Stomach (tissue), 9 donors: Measurements from ENCODE around the gene ACTG1. TPM values are rescaled to one million over a fixed set of nuclear protein-coding genes. Genes with fewer than 3 reads are reported as not detected.

Source experiments
- DNase-seq, 2 donors: peaks; one replicate each; pipeline versions ENCODE4 v3.0.0 to v3.0.0-alpha.2; 2013 to 2019
- H3K27ac ChIP-seq, 5 donors: fragments of 200-600 bp in 4 of 5; sonication (generic) in 4 of 5; one replicate each; pipeline ENCODE4 v1.5.1; 2013 to 2019; ENCODE audit warnings: mild to moderate bottlenecking in 1 of 5, moderate library complexity in 1 of 5
- H3K27me3 ChIP-seq, 3 donors: fragments of 200-600 bp; sonication (generic); one replicate each; pipeline ENCODE4 v1.5.1; 2017 to 2019; ENCODE audit warnings: mixed run types in 1 of 3
- H3K36me3 ChIP-seq, 4 donors: fragments of 200-600 bp; sonication (generic); 1 replicate in 3 of 4; 2 replicates in 1 of 4; pipeline ENCODE4 v1.5.1; 2016 to 2019
- H3K4me1 ChIP-seq, 4 donors: fragments of 200-600 bp; sonication (generic); one replicate each; pipeline ENCODE4 v1.5.1; 2016 to 2019
- H3K4me3 ChIP-seq, 4 donors: fragments of 200-600 bp; sonication (generic) in 3 of 4; one replicate each; pipeline ENCODE4 v1.5.1; 2016 to 2019; ENCODE audit warnings: mild to moderate bottlenecking in 1 of 4
- H3K9me3 ChIP-seq, 4 donors: fragments of 200-600 bp; sonication (generic); one replicate each; pipeline ENCODE4 v1.5.1; 2016 to 2019
- EP300 ChIP-seq: sonication (generic); formaldehyde crosslinking; IDR thresholded peaks from one replicate; pipeline ENCODE4 v1.6.1; 2017; ENCODE audit warnings: antibody characterized with exemption
- POLR2A ChIP-seq, 4 donors: fragments of 450-650 bp; IDR thresholded peaks; one replicate each; pipeline ENCODE4 v1.6.1; 2016; ENCODE audit warnings: antibody characterized with exemption in 4 of 4, control low read depth in 2 of 4, mild to moderate bottlenecking in 1 of 4, moderate library complexity in 1 of 4
- POLR2AphosphoS5 ChIP-seq, 3 donors: sonication (generic); formaldehyde crosslinking; IDR thresholded peaks; one replicate each; pipeline ENCODE4 v1.6.1; 2016; ENCODE audit warnings: antibody characterized with exemption in 3 of 3
- WGBS, 5 donors: extraction: QIAGEN DNeasy Blood & Tissue Kit in 3 of 5; methylation state at CpG; one replicate each; pipeline versions ENCODE4 v1.1.5 to v1.1.7; 2013 to 2018; 5-methylcytosine and 5-hydroxymethylcytosine counted together
- intact Hi-C: fragments of 100-400 bp; cut with DNase I; formaldehyde crosslinking; loops from one replicate; pipeline ENCODE4 v1.15.1; 2023; ENCODE audit warnings: low total_unique reads
- polyA plus RNA-seq, 3 donors: library from polyadenylated mRNA; stranded (reverse); fragments of 200-250 nt; gene quantifications; one replicate each; pipeline ENCODE4 v1.2.3, GENCODE V29; 2013
- total RNA-seq, 5 donors: library from RNA; depleted of rRNA; stranded (reverse); fragments of >200 nt; gene quantifications; one replicate each; pipeline versions ENCODE4 v1.1.0 to v1.2.3, GENCODE V29; 2014 to 2016
- TF ChIP-seq, protein P1 (sequence below), 7 experiments: fragments of 450-650 bp in 4 of 7; fragments of 200-600 bp in 3 of 7; sonication (generic) in 3 of 7; IDR thresholded peaks; one replicate each; pipeline ENCODE4 v1.5.1; 2016 to 2019; ENCODE audit warnings: antibody characterized with exemption in 7 of 7, control low read depth in 2 of 7, mild to moderate bottlenecking in 1 of 7
- donor health status: healthy with polysubstance abuse.
- donor health status: Bipolar disorder and iron deficiency.
- donor health status: healthy.

The ACTG1 gene
- total and polyA plus RNA-seq, 8 donors: 978 to 2,952 (median 1,922) TPM

DNA sequence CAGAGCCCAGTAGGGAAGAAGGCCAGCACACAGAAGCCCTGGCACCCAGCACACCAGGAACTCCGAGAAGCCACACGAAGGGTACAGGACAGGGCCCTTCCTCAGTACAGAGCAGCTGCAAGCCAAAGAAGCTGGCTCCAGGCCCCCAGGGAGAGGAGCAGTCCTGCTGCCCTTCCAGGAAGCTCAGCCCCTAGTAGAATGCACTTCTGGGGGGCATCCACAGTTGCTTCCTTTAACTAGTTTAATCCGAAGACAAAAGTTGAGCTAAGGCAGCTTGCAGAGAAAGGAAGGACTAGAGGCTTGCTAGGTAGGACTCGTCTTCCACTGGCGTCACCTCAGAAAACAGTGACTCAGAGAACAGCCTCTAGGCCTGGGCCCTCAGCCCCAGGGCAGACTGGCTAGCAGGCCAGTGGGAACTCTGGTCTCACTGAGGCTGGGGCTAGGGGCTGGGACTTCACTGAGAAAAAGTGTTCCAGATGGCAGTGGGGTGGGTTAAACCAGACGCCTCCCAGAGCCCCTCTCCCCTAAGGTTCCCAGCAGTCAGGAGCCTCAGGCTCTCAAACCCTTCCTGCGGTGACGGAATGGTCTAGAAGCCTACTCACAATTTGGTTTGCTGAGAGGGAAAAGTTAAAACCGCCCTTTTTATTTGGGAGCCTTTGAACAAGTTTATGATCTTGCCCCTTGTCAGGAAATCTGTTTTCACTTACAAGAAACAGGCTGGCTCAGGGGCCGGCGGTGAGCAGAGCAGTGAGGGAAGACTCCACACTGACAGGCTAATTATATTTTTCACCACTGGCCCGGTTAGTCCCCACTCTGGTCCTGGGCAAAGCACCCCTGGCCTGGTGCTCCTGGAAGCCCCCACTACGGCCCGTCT is 41.4 kb downstream of the ACTG1 start:
- intact Hi-C loops: no loop called here
- Histone ChIP-seq H3K36me3 (no peaks in the 10 kb centered on the region), H3K27me3 (no peaks in the 10 kb centered on the region), H3K4me3 (no peak overlapping the region), H3K27ac (no peak overlapping the region), H3K9me3 (no peaks in the 10 kb centered on the region), H3K4me1 (peaks cover 0 to 12% (median 6%) of the 10 kb centered on the region in 4 donors)
- TF ChIP-seq POLR2AphosphoS5 (IDR thresholded peaks at IDR 0.05) (no peak), POLR2A (IDR thresholded peaks at IDR 0.05) (no peak)
- TF ChIP-seq, protein P1, sequence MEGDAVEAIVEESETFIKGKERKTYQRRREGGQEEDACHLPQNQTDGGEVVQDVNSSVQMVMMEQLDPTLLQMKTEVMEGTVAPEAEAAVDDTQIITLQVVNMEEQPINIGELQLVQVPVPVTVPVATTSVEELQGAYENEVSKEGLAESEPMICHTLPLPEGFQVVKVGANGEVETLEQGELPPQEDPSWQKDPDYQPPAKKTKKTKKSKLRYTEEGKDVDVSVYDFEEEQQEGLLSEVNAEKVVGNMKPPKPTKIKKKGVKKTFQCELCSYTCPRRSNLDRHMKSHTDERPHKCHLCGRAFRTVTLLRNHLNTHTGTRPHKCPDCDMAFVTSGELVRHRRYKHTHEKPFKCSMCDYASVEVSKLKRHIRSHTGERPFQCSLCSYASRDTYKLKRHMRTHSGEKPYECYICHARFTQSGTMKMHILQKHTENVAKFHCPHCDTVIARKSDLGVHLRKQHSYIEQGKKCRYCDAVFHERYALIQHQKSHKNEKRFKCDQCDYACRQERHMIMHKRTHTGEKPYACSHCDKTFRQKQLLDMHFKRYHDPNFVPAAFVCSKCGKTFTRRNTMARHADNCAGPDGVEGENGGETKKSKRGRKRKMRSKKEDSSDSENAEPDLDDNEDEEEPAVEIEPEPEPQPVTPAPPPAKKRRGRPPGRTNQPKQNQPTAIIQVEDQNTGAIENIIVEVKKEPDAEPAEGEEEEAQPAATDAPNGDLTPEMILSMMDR (IDR thresholded peaks at IDR 0.05): no peak
- 74 to 84% (median 78%) methylated on average over 14 of the region's 14 CpGs for WGBS, 5 donors
- DNase-seq: no peak

DNA sequence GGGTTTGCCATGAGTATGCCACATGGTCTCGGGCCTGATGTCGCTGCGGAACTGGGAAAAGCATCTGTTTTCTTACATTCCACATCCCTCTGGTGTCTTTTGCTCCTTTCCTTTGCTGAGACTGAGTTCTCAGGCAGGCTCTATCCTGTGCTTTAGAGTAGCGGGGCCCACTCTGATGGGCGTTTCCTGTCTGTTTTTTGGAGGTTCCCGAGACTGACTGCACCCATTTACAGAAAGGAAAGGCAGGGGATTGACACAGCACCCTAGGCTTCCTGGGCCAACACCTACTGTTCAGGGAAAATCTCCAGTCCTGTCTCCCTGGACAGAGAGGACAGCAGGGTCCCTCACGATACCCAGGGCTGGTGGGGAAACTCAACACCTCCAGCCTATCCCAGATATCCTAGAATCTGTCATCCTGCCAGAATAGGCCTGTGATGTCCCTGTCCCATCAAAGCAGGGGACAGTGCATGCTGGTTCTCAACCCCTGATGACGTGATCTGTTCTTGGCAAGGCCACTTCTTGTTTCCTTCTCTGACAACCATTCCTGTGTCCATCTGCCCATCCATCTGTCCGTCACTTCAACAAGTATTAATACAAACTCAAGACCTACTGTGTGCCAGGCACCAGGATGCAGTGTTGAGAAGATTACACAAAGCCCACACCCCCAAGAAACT is 42.2 kb downstream of the ACTG1 start:
- peaks cover 0 to 19% (median 10%) of the 10 kb centered on the region in 4 donors for H3K4me1 ChIP-seq
- TF ChIP-seq, protein P1 (IDR thresholded peaks at IDR 0.05): no peak
- no peak for TF ChIP-seq EP300
- TF ChIP-seq POLR2A (IDR thresholded peaks at IDR 0.05): no peak
- TF ChIP-seq POLR2AphosphoS5 (IDR thresholded peaks at IDR 0.05): no peak
- no peaks in the 10 kb centered on the region for H3K27me3 ChIP-seq
- DNase-seq: no peak
- H3K9me3 ChIP-seq: no peaks in the 10 kb centered on the region
- H3K36me3 ChIP-seq: peaks cover 0 to 3% (median 0%) of the 10 kb centered on the region in 4 donors
- intact Hi-C loops: no loop called here
- 87 to 95% (median 93%) methylated on average over 8 to 9 of the region's 9 CpGs for WGBS, 5 donors
- H3K27ac ChIP-seq: no peak overlapping the region
- H3K4me3 ChIP-seq: no peak overlapping the region

DNA sequence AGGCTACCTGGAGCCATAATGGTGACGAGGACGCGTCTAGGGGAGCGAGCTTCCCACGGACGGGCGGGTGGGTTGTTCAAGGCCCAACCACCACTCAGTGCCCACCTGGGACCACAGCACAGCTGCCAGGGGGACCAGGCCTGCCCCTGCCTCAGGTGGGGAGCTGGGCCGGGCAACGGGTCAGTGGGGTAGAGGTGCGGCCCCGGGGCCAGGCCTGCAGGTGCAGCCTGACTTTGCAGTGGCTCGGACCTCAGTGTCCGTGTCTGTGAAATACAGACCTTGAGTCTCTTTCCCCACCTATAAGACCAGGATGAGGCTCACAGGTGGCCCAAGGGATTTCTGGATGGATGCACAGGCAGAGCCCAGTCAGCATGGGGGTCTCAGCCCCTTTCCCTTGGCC is 43.3 kb downstream of the ACTG1 start:
- H3K27ac ChIP-seq: peak overlapping the region in 1 of 5 donors; percentile 18
- no peaks in the 10 kb centered on the region for H3K27me3 ChIP-seq
- TF ChIP-seq EP300 (no peak), POLR2A (IDR thresholded peaks at IDR 0.05) (no peak), POLR2AphosphoS5 (IDR thresholded peaks at IDR 0.05) (no peak)
- H3K4me1 ChIP-seq: peaks cover 5 to 26% (median 17%) of the 10 kb centered on the region in 4 donors
- intact Hi-C loops: no loop called here
- DNase-seq: no peak
- no peak overlapping the region for H3K4me3 ChIP-seq
- 73 to 95% (median 77%) methylated on average over 9 to 13 of the region's 13 CpGs; no CpG with 5 or more reads in 1 of the 5 donors for WGBS, 5 donors
- no peaks in the 10 kb centered on the region for H3K9me3 ChIP-seq
- H3K36me3 ChIP-seq: peaks cover 0 to 10% (median 0%) of the 10 kb centered on the region in 4 donors

DNA sequence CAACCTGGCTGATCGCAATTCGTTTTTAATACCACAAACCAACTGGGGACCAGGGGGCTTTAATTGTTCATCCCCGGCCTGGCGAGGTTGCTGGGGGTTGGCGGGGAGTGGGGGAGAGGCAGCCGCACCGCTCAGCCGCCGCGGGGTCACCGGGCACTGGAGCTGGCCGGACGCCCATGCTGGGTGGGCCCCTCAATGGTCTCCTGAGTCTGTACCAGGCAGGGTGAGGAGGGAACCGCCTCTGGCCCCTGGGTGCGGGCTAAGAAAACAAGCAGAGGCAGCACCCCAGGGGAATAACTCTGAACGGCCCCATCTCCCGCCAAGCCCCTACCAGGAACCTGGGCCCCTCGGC is 43.9 kb downstream of the ACTG1 start:
- intact Hi-C loops: no loop called here
- peaks cover 0 to 15% (median 4%) of the 10 kb centered on the region in 4 donors for H3K36me3 ChIP-seq
- H3K27me3 ChIP-seq: no peaks in the 10 kb centered on the region
- peak overlapping the region in 1 of 5 donors; percentile 18 for H3K27ac ChIP-seq
- 25 to 71% (median 43%) methylated on average over 16 to 18 of the region's 18 CpGs for WGBS, 5 donors
- H3K4me3 ChIP-seq: no peak overlapping the region
- H3K4me1 ChIP-seq: peaks cover 5 to 31% (median 20%) of the 10 kb centered on the region in 4 donors
- no peaks in the 10 kb centered on the region for H3K9me3 ChIP-seq
- no peak for DNase-seq
- TF ChIP-seq POLR2A (IDR thresholded peaks at IDR 0.05) (no peak), EP300 (no peak), POLR2AphosphoS5 (IDR thresholded peaks at IDR 0.05) (no peak)
- TF ChIP-seq, protein P1 (IDR thresholded peaks at IDR 0.05): no peak
